ENCODE measurements around the gene PIGQ.
A peak's percentile ranks its signal among the peaks of the same experiment; 100 is the strongest.

The PIGQ gene

GRCh38 chr16:610513-611381 lies 41.0 kb downstream of the PIGQ start:
- peak; percentile 30 for DNase-seq (ENCODE audit: low spot score)
- POLR2A ChIA-PET (ENCODE audit: low non-redundant PET), result no interaction called here
- peak overlapping the region; percentile 81 for H3K27ac ChIP-seq
- CTCF ChIA-PET, result interaction anchor here (0.7 to 1.2 kb wide), 3 partner anchors 10 to 77 kb away, joined by 3 to 4 read pairs (median 3); no protein-coding TSS in a partner anchor
- TF ChIP-seq CTCF (conservative IDR thresholded peaks at IDR 0.05; ENCODE audit: low read depth), result peak; percentile 77

- POLR2A ChIA-PET (ENCODE audit: low non-redundant PET), result no interaction called here
- DNase-seq (ENCODE audit: low spot score), result no peak
- H3K27ac ChIP-seq, result no peak overlapping the region
- no peak for TF ChIP-seq CTCF (conservative IDR thresholded peaks at IDR 0.05; ENCODE audit: low read depth)
- CTCF ChIA-PET, result no interaction called here
Observed at GRCh38 chr16:615122-615521, 45.4 kb downstream of the PIGQ start.

GRCh38 chr16:616733-617586 lies 47.2 kb downstream of the PIGQ start:
- ChIA-PET CTCF (interaction anchor here (1.0 kb wide), 1 partner anchor 32 kb away, joined by 3 read pairs; no protein-coding TSS in a partner anchor), POLR2A (ENCODE audit: low non-redundant PET) (no interaction called here)
- no peak for DNase-seq (ENCODE audit: low spot score)
- peak overlapping the region; percentile 26 for H3K27ac ChIP-seq
- no peak for TF ChIP-seq CTCF (conservative IDR thresholded peaks at IDR 0.05; ENCODE audit: low read depth)

- TF ChIP-seq CTCF (conservative IDR thresholded peaks at IDR 0.05; ENCODE audit: low read depth), result no peak
- CTCF ChIA-PET, result interaction anchor here (1.0 kb wide), 1 partner anchor 31 kb away, joined by 3 read pairs; no protein-coding TSS in a partner anchor
- H3K27ac ChIP-seq, result peak overlapping the region; percentile 26
Observed at GRCh38 chr16:617855-618254, 48.1 kb downstream of the PIGQ start.

GRCh38 chr16:619476-620100 lies 49.8 kb downstream of the PIGQ start:
- no peak for TF ChIP-seq CTCF (conservative IDR thresholded peaks at IDR 0.05; ENCODE audit: low read depth)
- no peak for DNase-seq (ENCODE audit: low spot score)
- CTCF ChIA-PET, result interaction anchor here (0.6 to 3.7 kb wide), 2 partner anchors 9 to 27 kb away, joined by 3 to 17 read pairs; no protein-coding TSS in a partner anchor

More at GRCh38 chr16:617855-618254, 48.1 kb downstream of the PIGQ start:
- POLR2A ChIA-PET (ENCODE audit: low non-redundant PET), result interaction anchor here (0.7 kb wide), 1 partner anchor 279 kb away, joined by 5 read pairs; no protein-coding TSS in a partner anchor
- DNase-seq (ENCODE audit: low spot score), result no peak

More at GRCh38 chr16:619476-620100, 49.8 kb downstream of the PIGQ start:
- no peak overlapping the region for H3K27ac ChIP-seq
- POLR2A ChIA-PET (ENCODE audit: low non-redundant PET), result no interaction called here

All from RWPE1 (cell line).